NK-92 (cell line): ENCODE results near the gene CLASRP.
"Not testable (repeated sequence)": the region's sequence is repeated elsewhere in the genome, so short reads cannot be mapped to it uniquely, and the experiment has no call there.

Experiments used
- DNase-seq: peaks from one replicate; lab custom pipeline; 2025; ENCODE audit not compliant: unreplicated experiment; lab: John Stamatoyannopoulos, UW

Gene CLASRP, protein sequence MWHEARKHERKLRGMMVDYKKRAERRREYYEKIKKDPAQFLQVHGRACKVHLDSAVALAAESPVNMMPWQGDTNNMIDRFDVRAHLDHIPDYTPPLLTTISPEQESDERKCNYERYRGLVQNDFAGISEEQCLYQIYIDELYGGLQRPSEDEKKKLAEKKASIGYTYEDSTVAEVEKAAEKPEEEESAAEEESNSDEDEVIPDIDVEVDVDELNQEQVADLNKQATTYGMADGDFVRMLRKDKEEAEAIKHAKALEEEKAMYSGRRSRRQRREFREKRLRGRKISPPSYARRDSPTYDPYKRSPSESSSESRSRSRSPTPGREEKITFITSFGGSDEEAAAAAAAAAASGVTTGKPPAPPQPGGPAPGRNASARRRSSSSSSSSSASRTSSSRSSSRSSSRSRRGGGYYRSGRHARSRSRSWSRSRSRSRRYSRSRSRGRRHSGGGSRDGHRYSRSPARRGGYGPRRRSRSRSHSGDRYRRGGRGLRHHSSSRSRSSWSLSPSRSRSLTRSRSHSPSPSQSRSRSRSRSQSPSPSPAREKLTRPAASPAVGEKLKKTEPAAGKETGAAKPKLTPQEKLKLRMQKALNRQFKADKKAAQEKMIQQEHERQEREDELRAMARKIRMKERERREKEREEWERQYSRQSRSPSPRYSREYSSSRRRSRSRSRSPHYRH

DNA sequence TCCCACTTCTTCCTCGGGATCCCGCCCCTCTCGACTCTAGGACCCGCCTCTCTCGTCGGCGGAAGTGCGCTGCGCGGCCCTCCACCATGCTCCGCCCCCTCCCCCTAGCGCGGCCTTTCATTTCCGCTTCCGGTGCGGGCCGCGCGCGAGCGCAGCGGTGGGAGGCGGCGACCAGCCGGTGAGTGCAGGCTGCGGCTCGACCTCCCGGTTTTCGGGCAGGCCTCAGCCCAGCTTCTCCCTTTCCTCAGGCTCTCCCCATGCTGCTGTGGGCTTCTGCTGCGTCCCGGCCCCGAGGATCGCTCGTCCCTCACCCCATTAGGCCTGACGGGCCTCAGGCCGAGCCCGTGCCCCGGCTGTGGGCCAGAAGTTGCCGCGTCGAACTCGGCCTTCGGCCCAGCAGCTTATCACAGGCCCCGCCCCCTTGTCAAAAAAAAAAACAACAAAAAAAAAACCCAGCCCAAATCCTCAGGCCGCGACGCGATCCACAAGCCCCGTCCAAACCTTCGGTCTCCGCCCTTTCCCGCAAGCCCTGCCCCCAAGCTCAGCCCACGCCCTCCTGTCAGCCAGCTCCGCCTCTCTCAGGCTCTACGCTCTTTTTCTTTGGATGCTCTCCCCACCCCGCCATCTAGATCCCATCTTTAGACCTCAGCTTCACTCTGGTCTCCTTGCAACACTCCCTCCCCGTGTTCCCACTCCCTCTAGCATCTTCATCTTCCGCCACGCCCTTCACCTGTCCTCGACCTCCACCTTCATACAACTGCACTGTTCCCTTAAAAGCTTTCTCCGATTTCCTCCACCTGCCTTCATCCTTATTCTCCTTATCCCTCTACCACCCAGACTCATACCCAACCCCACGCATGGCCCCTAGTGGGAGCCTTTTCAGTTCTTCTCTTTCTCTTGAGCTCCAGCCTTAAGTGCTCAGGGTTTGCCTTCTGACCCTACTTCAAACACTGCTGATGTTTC lies at the start of gene CLASRP:
CLASRP (plus strand) TSS at position 115 of the 963 bp plus-strand sequence. CDS start 1,168 bp downstream, outside the sequence.
- DNase-seq, result no peak

GRCh38 chr19:44990459-44990858 lies 48.4 kb upstream of the CLASRP start:
- DNase-seq, result no peak

DNA sequence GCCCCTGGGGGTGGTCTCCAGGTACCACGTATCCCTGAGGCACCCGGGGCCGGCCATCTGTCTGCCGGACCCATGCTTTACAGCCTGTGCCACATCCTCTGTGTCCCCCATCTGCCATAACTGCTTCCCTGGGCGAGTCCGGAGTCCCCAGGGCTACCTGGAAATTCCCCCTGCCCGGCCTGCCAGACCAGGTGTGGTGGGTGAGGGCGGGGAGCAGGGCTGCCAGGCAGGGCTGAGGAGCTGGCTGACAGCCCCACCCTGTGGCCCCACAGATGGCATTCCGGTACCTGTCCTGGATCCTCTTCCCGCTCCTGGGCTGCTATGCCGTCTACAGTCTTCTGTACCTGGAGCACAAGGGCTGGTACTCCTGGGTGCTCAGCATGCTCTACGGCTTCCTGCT lies 47.9 kb upstream of the CLASRP start:
- DNase-seq, result no peak

DNA sequence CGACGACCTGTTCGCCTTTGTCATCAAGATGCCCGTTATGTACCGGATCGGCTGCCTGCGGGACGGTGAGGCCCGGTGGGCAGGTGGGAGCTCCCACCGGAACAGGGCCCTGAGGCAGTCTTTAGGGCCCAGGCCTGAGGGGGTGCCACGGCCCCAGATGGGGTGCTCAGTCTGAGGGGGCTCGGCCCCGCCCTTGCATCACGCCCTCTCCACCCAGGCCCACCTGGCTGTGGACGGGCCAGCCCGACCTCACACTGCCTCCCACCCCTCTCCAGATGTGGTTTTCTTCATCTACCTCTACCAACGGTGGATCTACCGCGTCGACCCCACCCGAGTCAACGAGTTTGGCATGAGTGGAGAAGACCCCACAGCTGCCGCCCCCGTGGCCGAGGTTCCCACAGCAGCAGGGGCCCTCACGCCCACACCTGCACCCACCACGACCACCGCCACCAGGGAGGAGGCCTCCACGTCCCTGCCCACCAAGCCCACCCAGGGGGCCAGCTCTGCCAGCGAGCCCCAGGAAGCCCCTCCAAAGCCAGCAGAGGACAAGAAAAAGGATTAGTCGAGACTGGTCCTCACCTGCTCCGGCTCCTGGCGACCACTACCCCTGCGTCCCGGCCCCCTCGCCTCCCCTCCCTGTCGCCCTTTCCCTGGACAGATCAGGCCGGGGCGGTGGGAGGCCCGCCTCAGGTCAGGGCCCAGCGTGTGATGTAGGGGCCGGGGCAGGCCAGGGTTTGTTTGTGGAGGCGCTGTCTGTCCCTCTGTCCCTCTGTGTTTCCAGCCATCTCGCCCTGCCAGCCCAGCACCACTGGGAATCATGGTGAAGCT lies 46.3 kb upstream of the CLASRP start:
- no peak for DNase-seq

GRCh38 chr19:44993526-44993925 lies 45.3 kb upstream of the CLASRP start:
- no peak for DNase-seq

DNA sequence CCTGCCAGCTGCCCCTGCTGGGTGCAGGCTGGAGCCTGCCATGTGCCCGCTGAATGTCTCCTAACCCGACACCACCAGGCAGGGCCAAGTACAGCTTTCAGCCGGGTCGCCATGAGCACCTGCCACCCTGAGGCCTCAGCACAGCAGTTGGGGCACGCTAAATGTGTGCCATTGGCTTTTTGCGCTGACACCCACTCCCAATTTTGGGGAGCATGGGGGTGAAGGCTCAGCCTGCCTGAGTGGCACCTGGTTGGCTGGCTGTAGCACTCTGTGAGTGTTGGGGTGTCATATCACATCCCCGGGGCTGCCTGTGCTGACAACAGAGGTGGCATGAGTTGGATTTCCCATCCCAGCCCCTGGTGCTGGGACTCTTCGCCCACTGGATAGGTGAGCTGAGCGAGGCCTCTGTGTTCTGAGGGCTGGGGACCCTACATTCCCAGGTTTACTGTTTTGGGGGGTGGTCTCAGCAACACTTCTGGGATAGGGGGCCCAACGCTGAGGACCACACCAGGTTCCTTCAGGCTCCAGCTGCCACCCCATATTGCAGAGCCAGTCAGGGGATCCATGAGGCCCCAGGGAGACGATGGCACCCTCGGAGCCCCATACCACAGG lies 44.8 kb upstream of the CLASRP start:
- DNase-seq, result no peak

GRCh38 chr19:44998025-44998424 lies 40.8 kb upstream of the CLASRP start:
- no peak for DNase-seq

GRCh38 chr19:44999131-44999925 lies 39.5 kb upstream of the CLASRP start:
- DNase-seq, result not testable (repeated sequence)

- not testable (repeated sequence) for DNase-seq
Observed at GRCh38 chr19:45000665-45001064, 38.2 kb upstream of the CLASRP start.

DNA sequence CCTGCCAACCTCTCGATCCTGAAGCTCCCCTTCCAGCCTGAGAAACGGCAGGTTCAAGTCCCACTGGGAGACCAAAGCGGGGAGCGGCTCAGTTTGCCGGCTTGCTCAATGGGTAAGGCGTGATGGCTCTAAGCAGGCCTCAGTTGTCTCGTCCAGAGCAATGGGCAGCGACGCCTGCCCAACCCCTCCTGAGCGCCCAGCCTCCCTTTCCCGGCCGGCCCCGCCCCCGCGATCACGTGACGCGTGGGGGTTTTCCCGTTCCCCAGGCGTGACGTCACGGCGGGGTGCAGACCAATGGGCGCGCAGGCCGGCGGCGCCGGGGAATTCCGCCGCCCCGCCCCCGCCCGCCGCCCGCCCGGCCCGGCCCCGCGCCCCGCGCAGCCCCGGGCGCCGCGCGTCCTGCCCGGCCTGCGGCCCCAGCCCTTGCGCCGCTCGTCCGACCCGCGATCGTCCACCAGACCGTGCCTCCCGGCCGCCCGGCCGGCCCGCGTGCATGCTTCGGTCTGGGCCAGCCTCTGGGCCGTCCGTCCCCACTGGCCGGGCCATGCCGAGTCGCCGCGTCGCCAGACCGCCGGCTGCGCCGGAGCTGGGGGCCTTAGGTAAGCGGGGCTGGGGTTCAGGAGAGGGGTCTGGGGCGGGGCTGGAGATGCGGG lies 37.6 kb upstream of the CLASRP start, which contains the start of gene RELB:
RELB (plus strand) TSS at position 378 of the 653 bp plus-strand sequence; CDS start at position 494, 116 bp downstream.
- no peak for DNase-seq

DNA sequence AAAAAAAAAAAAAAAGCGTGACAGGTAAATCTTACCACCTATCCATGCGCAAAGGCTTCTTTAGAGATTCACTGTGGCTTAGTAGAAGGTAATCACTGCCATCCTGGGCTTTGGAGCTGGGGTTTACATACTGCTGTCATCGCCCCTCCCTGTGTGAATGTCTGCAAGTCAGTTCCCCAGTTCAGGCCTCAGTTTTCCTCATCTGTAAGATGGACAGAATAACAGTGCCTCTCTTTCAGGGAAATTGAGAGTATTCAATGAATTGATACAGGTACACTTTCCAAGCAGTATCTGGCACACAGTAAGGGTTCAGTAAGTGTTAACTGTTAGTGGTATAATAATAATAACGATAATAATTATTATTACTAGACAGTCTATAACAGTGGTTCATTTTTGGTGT lies 35.4 kb upstream of the CLASRP start:
- DNase-seq, result no peak

DNA sequence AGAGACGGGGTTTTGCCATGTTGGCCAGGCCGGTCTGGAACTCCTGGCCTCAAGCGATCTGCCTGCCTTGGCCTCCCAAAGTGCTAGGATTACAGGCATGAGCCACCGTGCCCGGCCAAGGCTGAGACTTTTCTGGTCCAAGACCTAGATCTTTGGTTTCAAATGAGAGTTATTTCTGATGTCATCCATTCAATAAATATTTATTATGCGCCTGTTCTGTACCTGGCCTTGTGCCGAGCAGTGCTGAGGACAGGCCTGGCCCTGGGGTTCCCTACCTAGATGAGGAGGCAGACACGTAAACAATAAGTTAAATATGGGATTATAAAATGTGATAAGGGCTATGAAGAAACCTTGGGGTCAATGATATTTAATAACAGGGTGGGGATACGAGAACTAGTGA lies 33.1 kb upstream of the CLASRP start:
- DNase-seq, result no peak

DNA sequence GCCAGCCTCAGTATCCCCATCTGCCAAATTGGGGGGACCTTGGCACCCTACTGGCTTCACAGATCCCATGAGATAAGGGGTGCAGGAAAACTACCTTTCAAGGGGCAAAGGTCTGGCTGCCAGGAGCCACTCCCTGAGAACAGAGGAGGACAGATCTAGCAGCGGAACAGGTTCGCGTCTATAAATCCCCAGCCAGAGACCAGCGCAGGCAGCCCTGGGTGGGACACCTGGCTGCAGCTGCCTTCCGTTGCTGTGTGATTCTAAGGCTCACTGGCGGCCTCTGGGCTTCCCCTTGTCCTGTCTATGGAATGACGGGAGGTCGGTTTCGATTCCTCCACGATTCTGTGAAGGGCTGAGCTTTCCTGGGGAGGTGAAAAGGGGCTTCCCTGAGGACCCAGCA lies 30.3 kb upstream of the CLASRP start:
- DNase-seq, result no peak

GRCh38 chr19:45009625-45010255 lies 29.1 kb upstream of the CLASRP start:
- DNase-seq, result no peak

DNA sequence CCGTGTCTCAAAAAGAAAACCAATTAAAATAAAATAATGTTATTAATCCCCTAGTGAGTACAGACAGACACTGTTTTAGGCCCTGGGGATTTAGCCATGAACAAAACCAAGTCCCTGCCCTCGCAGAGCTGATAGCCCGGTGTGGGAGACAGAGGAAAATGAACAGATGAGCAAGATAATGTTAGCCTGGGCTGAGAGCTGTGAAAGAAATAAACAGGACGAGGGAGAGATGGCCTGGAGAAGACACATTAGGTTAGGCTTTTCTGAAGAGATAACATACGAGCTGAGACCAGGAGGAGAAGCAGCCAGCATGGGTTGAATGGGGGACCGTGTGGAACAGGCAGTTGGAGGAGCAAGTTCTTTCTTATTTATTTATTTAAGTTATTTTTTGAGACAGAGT lies 28.5 kb upstream of the CLASRP start:
- DNase-seq, result no peak

- no peak for DNase-seq
Observed at GRCh38 chr19:45011959-45012358, 26.9 kb upstream of the CLASRP start.

GRCh38 chr19:45016388-45017314 lies 22.2 kb upstream of the CLASRP start:
- DNase-seq, result no peak
